ENCODE data around the gene SLC35F3. TPM values are rescaled to one million over a fixed set of nuclear protein-coding genes. Genes with fewer than 3 reads are reported as not detected.

Gene SLC35F3
- total RNA-seq, 1 experiment from 2014 or later = 19.1 TPM

GRCh38 chr1:234154320-234155251 is 250.1 kb downstream of the SLC35F3 start:
- H3K4me1 ChIP-seq (ENCODE audit: control insufficient read depth, insufficient read depth, low read length) = no peaks in the 10 kb centered on the region
- no peak overlapping the region for H3K4me3 ChIP-seq (ENCODE audit: low read depth in 2 of 2, low read length in 2 of 2)
- TF ChIP-seq REST (IDR thresholded peaks at IDR 0.05; ENCODE audit: insufficient read depth in 1 of 2, low read depth in 2 of 2, low read length in 1 of 2) (no peak), CTCF (IDR thresholded peaks at IDR 0.05) (peak; percentile 84), TCF7L2 (IDR thresholded peaks at IDR 0.05; ENCODE audit: low read depth, low read length) (no peak), SIN3A (IDR thresholded peaks at IDR 0.05; ENCODE audit: borderline replicate concordance, insufficient read depth, low read depth, low read length) (no peak), POLR2AphosphoS5 (IDR thresholded peaks at IDR 0.05; ENCODE audit: low read depth, low read length) (no peak)
- H3K9me3 ChIP-seq (ENCODE audit: control insufficient read depth, insufficient read depth, low read depth, low read length) = no peaks in the 10 kb centered on the region
- peak; percentile 54 for DNase-seq (ENCODE audit: low read depth, low spot score)
- no peak overlapping the region for H3K27ac ChIP-seq (ENCODE audit: low read length)
- ChIA-PET CTCF (interaction anchor here (0.7 kb wide), 1 partner anchor 157 kb away, joined by 3 read pairs; no protein-coding TSS in a partner anchor), POLR2A (interaction anchor here (0.7 kb wide), 1 partner anchor 763 kb away, joined by 3 read pairs; no protein-coding TSS in a partner anchor)
- peak; percentile 97 for ATAC-seq
- no peaks in the 10 kb centered on the region for H3K27me3 ChIP-seq (ENCODE audit: control insufficient read depth, insufficient read depth, low read length)
- intact Hi-C loops (cut with micrococcal nuclease; ENCODE audit: unreplicated experiment) = loop anchor here (5.0 kb wide), 1 partner anchor 153 kb away; no protein-coding TSS in a partner anchor
- in situ Hi-C loops (cut with HindIII; ENCODE audit: low pct_unique_long_range_greater_than_20kb, low sequenced_read_pairs) = no loop called here
- BruUV-seq (replicated peaks) = no TSS peak
- no peaks in the 10 kb centered on the region for H3K36me3 ChIP-seq (ENCODE audit: control insufficient read depth, insufficient read depth, low read length)

GRCh38 chr1:234162661-234163060 is 258.2 kb downstream of the SLC35F3 start:
- no peaks in the 10 kb centered on the region for H3K36me3 ChIP-seq (ENCODE audit: control insufficient read depth, insufficient read depth, low read length)
- in situ Hi-C loops (cut with HindIII; ENCODE audit: low pct_unique_long_range_greater_than_20kb, low sequenced_read_pairs) (no loop called here), intact Hi-C loops (cut with micrococcal nuclease; ENCODE audit: unreplicated experiment) (no loop called here)
- DNase-seq (ENCODE audit: low read depth, low spot score) = no peak
- H3K4me3 ChIP-seq (ENCODE audit: low read depth in 2 of 2, low read length in 2 of 2) = no peak overlapping the region
- POLR2A ChIA-PET = interaction anchor here (0.6 kb wide), 1 partner anchor 587 kb away, joined by 3 read pairs; no protein-coding TSS in a partner anchor
- no peak overlapping the region for H3K27ac ChIP-seq (ENCODE audit: low read length)
- CTCF ChIA-PET = no interaction called here
- H3K27me3 ChIP-seq (ENCODE audit: control insufficient read depth, insufficient read depth, low read length) = no peaks in the 10 kb centered on the region
- 0 out of 2 replicates have a peak, but pooled peaks have one; percentile 34 for ATAC-seq
- no peaks in the 10 kb centered on the region for H3K9me3 ChIP-seq (ENCODE audit: control insufficient read depth, insufficient read depth, low read depth, low read length)
- 0 out of 2 replicates have a peak, but pooled peaks cover 5% of the 10 kb centered on the region for H3K4me1 ChIP-seq (ENCODE audit: control insufficient read depth, insufficient read depth, low read length)
- no peak for TF ChIP-seq REST (IDR thresholded peaks at IDR 0.05; ENCODE audit: insufficient read depth in 1 of 2, low read depth in 2 of 2, low read length in 1 of 2)
- TF ChIP-seq SIN3A (IDR thresholded peaks at IDR 0.05; ENCODE audit: borderline replicate concordance, insufficient read depth, low read depth, low read length) = no peak
- no peak for TF ChIP-seq POLR2AphosphoS5 (IDR thresholded peaks at IDR 0.05; ENCODE audit: low read depth, low read length)
- no peak for TF ChIP-seq CTCF (IDR thresholded peaks at IDR 0.05)
- BruUV-seq (replicated peaks) = no TSS peak
